OCI-LY3 (cell line): ENCODE results near the gene HOXA1.

Experiments
- EZH2phosphoT487 ChIP-seq: fragments of 200-600 bp; shearing (Covaris generic); IDR thresholded peaks from 2 replicates; pipeline ENCODE4 v1.6.1; 2018; ENCODE audit warnings: antibody characterized with exemption, mixed run types, low read depth
- TF ChIP-seq, protein P1 (sequence below): fragments of 200-600, 300-600 bp; sonication (generic); IDR thresholded peaks from 2 replicates; pipeline ENCODE4 v1.5.1; 2014; ENCODE audit warnings: antibody characterized with exemption, low read length, low read depth

DNA sequence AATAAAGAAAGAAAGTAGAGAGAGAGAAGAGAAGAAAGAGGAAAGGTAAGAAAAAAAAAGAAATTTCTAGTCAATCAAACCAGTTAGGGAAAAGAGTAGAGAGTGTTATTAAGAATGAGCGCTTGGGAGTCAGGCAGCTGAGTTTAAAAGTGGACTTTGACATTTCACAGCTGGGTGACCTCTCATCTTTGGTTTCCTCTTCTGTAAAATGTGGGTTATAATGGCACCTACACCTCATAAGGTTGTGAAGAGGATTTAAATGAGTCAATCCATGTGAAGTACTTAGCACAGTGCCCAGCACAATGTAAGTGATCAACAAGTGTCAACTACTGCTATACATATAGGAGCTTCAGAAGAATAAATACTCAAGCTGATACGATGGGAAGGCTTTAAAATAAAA, 12.2 kb downstream of the HOXA1 start:
- TF ChIP-seq, protein P1, sequence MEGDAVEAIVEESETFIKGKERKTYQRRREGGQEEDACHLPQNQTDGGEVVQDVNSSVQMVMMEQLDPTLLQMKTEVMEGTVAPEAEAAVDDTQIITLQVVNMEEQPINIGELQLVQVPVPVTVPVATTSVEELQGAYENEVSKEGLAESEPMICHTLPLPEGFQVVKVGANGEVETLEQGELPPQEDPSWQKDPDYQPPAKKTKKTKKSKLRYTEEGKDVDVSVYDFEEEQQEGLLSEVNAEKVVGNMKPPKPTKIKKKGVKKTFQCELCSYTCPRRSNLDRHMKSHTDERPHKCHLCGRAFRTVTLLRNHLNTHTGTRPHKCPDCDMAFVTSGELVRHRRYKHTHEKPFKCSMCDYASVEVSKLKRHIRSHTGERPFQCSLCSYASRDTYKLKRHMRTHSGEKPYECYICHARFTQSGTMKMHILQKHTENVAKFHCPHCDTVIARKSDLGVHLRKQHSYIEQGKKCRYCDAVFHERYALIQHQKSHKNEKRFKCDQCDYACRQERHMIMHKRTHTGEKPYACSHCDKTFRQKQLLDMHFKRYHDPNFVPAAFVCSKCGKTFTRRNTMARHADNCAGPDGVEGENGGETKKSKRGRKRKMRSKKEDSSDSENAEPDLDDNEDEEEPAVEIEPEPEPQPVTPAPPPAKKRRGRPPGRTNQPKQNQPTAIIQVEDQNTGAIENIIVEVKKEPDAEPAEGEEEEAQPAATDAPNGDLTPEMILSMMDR, result no peak
- TF ChIP-seq EZH2phosphoT487, result no peak
